Measurements from ENCODE around the gene FARS2. TPM values are rescaled to one million over a fixed set of nuclear protein-coding genes. Genes with fewer than 3 reads are reported as not detected.

FARS2 gene
- total RNA-seq, 1 donor from 2014 or later = 16.5 TPM

DNA sequence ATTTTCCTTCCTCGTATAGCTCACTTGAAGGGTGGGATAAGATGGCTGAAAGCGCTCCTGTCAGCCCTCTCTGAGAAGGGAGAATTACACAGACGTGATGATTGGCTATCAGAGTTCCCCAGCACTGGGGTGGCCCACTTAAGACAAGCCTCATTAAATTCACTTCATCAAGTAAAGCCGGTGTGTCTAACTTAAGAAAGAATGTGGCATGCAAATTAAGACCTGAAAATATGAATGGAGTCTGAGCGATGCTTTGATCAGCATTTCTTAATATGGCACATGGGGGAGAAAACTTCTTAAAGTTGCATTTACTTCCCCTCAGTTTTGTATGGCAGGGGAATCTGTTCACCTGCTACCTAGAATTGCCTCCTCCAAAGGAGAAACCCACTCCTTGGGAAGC, 369.3 kb downstream of the FARS2 start:
- Histone ChIP-seq H3K27ac (no peak overlapping the region), H3K4me3 (no peak overlapping the region), H3K4me1 (no peaks in the 10 kb centered on the region), H3K36me3 (no peaks in the 10 kb centered on the region), H3K27me3 (no peaks in the 10 kb centered on the region), H3K9me3 (no peaks in the 10 kb centered on the region)
- TF ChIP-seq POLR2AphosphoS5 (IDR thresholded peaks at IDR 0.05; ENCODE audit: insufficient read depth in 1 of 2, low read depth in 1 of 2) (no peak), POLR2A (IDR thresholded peaks at IDR 0.05) (no peak)
- TF ChIP-seq, protein P1, sequence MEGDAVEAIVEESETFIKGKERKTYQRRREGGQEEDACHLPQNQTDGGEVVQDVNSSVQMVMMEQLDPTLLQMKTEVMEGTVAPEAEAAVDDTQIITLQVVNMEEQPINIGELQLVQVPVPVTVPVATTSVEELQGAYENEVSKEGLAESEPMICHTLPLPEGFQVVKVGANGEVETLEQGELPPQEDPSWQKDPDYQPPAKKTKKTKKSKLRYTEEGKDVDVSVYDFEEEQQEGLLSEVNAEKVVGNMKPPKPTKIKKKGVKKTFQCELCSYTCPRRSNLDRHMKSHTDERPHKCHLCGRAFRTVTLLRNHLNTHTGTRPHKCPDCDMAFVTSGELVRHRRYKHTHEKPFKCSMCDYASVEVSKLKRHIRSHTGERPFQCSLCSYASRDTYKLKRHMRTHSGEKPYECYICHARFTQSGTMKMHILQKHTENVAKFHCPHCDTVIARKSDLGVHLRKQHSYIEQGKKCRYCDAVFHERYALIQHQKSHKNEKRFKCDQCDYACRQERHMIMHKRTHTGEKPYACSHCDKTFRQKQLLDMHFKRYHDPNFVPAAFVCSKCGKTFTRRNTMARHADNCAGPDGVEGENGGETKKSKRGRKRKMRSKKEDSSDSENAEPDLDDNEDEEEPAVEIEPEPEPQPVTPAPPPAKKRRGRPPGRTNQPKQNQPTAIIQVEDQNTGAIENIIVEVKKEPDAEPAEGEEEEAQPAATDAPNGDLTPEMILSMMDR (IDR thresholded peaks at IDR 0.05) = no peak
- DNase-seq (ENCODE audit: extremely low spot score in 2 of 2) = no peak
- intact Hi-C loops (cut with DNase I) = no loop called here

DNA sequence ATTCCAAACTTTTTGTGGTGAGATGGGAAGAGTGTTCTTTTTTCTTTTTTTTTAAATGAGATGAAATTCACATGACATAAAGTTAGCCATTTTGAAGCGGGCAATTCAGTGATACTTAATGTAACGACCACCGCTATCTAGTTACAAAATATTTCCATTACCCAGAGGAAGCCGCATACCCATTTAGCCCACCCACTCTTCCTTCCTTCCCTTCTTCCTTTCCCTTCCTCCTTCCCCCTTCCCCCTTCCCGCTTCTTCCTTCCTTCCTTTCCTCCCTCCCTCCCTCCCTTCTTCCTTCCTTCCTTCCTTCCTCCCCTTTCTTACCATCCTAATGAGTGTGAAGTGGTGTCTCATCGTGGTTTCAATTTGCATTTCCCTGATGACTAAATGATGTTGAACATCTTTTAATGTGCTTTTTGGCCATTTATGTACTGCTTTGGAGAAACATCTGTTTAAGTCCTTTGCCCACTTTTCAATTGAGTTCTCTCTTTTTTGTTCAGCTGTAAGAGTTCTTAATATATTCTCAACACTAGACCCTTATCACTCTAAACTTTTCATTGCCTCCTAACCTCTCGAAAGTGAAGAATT, 371.1 kb downstream of the FARS2 start:
- Histone ChIP-seq H3K9me3 (no peaks in the 10 kb centered on the region), H3K4me3 (no peak overlapping the region), H3K27me3 (no peaks in the 10 kb centered on the region), H3K36me3 (no peaks in the 10 kb centered on the region), H3K27ac (no peak overlapping the region), H3K4me1 (no peaks in the 10 kb centered on the region)
- TF ChIP-seq POLR2A (IDR thresholded peaks at IDR 0.05) (no peak), POLR2AphosphoS5 (IDR thresholded peaks at IDR 0.05; ENCODE audit: insufficient read depth in 1 of 2, low read depth in 1 of 2) (no peak)
- TF ChIP-seq, protein P1 (IDR thresholded peaks at IDR 0.05) = no peak
- intact Hi-C loops (cut with DNase I) = no loop called here
- no peak for DNase-seq (ENCODE audit: extremely low spot score in 2 of 2)

DNA sequence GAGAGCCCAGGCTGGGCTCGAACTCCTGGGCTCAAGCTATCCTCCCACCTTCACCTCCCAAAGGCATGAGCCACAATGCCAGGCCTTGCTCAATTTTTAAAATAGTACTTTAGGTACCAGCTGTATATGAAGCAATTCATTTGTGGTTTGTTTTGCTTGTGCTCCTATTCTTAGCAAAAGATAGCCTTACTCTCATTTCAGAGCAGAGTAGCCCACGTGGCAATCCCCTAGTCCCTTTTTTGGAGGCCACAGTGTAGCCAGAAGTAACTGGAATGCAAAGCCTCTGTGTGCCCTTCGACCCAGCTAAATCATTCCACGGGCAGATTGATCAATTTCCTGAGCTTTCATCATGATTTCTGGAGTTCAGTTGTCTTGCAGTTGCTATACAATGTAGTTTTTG, 373.2 kb downstream of the FARS2 start:
- intact Hi-C loops (cut with DNase I) = no loop called here
- DNase-seq (ENCODE audit: extremely low spot score in 2 of 2) = no peak
- Histone ChIP-seq H3K4me3 (no peak overlapping the region), H3K27me3 (no peaks in the 10 kb centered on the region), H3K36me3 (no peaks in the 10 kb centered on the region), H3K9me3 (no peaks in the 10 kb centered on the region), H3K27ac (no peak overlapping the region), H3K4me1 (no peaks in the 10 kb centered on the region)
- no peak for TF ChIP-seq POLR2AphosphoS5 (IDR thresholded peaks at IDR 0.05; ENCODE audit: insufficient read depth in 1 of 2, low read depth in 1 of 2)
- no peak for TF ChIP-seq POLR2A (IDR thresholded peaks at IDR 0.05)
- TF ChIP-seq, protein P1 (IDR thresholded peaks at IDR 0.05) = no peak

DNA sequence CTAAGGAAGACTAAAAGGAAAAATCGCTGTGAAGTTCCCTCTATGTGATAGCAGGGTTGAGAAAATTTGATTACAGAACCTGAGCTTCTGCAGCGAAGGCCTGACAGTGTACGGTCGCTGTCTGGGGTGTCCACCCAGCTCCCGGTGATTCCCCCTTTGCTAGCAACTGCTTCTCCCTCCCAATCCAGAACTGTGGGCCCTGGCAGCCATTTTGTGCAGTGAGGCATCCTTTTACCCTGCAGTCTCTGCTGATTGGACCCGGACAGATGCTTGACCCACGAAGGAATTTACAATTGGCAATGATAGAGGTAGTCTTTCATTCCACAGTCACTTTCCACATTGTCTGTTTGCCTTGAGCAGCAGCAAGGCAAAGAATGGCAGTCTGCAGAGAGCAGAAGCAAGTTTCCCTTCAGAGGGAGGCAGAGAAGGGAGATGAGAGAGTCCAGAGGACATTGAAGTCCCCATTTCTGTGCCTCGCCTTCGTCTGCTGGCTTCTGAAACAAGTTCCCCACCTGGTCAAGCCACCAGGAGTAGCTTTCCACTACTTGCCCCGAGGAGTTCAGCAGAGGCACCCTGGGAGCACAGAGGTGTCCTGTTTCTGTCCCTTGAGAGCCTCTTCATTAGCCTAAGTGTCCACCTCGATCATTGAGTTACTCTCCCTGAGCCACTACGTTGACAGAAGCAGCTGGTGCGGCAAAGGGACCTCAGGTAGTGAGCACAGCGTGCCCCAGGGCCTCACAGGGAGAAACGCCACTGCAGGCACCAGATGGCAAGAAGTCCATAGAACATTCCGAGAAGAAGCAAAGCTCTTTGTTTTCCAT, 375.1 kb downstream of the FARS2 start:
- Histone ChIP-seq H3K36me3 (no peaks in the 10 kb centered on the region), H3K27me3 (no peaks in the 10 kb centered on the region), H3K27ac (no peak overlapping the region), H3K9me3 (no peaks in the 10 kb centered on the region), H3K4me1 (no peaks in the 10 kb centered on the region), H3K4me3 (no peak overlapping the region)
- TF ChIP-seq, protein P1 (IDR thresholded peaks at IDR 0.05) = no peak
- no peak for TF ChIP-seq POLR2AphosphoS5 (IDR thresholded peaks at IDR 0.05; ENCODE audit: insufficient read depth in 1 of 2, low read depth in 1 of 2)
- TF ChIP-seq POLR2A (IDR thresholded peaks at IDR 0.05) = no peak
- no peak for DNase-seq (ENCODE audit: extremely low spot score in 2 of 2)
- intact Hi-C loops (cut with DNase I) = no loop called here

DNA sequence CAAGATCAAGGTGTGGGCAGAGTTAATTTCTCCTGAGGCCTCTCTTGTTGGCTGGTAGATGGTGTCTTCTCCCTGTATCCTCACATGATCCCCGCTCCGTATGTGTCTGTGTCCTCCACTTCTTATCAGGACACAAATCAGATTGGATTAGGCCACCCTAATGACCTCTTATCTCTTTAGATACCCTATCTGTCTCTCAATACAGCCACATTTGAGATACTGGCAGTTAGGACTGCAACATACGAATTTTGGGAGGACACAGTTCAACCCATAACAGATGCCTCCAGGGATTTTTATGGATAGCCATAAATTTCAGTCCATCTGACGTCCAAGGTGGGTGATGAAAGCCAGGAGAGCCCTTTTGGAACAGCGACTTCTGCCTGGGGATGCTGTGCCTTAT, 376.4 kb downstream of the FARS2 start:
- intact Hi-C loops (cut with DNase I) = no loop called here
- TF ChIP-seq POLR2AphosphoS5 (IDR thresholded peaks at IDR 0.05; ENCODE audit: insufficient read depth in 1 of 2, low read depth in 1 of 2) (no peak), POLR2A (IDR thresholded peaks at IDR 0.05) (no peak)
- TF ChIP-seq, protein P1 (IDR thresholded peaks at IDR 0.05) = no peak
- DNase-seq (ENCODE audit: extremely low spot score in 2 of 2) = no peak
- no peaks in the 10 kb centered on the region for H3K4me1 ChIP-seq
- no peak overlapping the region for H3K27ac ChIP-seq
- H3K9me3 ChIP-seq = no peaks in the 10 kb centered on the region
- no peak overlapping the region for H3K4me3 ChIP-seq
- no peaks in the 10 kb centered on the region for H3K36me3 ChIP-seq
- no peaks in the 10 kb centered on the region for H3K27me3 ChIP-seq

Data from vagina (tissue), 2 donors.